Measurements from ENCODE around the gene TFF2. TPM values are rescaled to one million over a fixed set of nuclear protein-coding genes. Genes with fewer than 3 reads are reported as not detected.

Gene TFF2
- total and polyA plus RNA-seq, 2 donors from 2014 or later, result not detected

GRCh38 chr21:42384156-42384945, 33.6 kb upstream of the TFF2 start:
- no peaks in the 10 kb centered on the region for H3K27me3 ChIP-seq (ENCODE audit: control insufficient read depth, insufficient read depth, low read length)
- H3K9ac ChIP-seq (ENCODE audit: low read length in 3 of 3), result no peak overlapping the region
- TF ChIP-seq, protein P1, sequence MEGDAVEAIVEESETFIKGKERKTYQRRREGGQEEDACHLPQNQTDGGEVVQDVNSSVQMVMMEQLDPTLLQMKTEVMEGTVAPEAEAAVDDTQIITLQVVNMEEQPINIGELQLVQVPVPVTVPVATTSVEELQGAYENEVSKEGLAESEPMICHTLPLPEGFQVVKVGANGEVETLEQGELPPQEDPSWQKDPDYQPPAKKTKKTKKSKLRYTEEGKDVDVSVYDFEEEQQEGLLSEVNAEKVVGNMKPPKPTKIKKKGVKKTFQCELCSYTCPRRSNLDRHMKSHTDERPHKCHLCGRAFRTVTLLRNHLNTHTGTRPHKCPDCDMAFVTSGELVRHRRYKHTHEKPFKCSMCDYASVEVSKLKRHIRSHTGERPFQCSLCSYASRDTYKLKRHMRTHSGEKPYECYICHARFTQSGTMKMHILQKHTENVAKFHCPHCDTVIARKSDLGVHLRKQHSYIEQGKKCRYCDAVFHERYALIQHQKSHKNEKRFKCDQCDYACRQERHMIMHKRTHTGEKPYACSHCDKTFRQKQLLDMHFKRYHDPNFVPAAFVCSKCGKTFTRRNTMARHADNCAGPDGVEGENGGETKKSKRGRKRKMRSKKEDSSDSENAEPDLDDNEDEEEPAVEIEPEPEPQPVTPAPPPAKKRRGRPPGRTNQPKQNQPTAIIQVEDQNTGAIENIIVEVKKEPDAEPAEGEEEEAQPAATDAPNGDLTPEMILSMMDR (IDR thresholded peaks at IDR 0.05; ENCODE audit: borderline replicate concordance, extremely low read depth, insufficient read depth), result no peak
- H3K27ac ChIP-seq (ENCODE audit: low read depth in 2 of 2, low read length in 2 of 2), result no peak overlapping the region
- intact Hi-C loops (cut with DNase I), result no loop called here
- peaks cover 0 to 6% (median 0%) of the 10 kb centered on the region in 3 donors for H3K9me3 ChIP-seq (ENCODE audit: control insufficient read depth in 2 of 3, insufficient read depth in 1 of 3, low read length in 3 of 3)
- no peak overlapping the region for H3K4me3 ChIP-seq (ENCODE audit: low read length in 3 of 3)
- FAIRE-seq (no peak), DNase-seq (no peak)
- no peaks in the 10 kb centered on the region for H3K36me3 ChIP-seq (ENCODE audit: control insufficient read depth in 2 of 3, insufficient read depth in 3 of 3, low read length in 3 of 3)
- no peaks in the 10 kb centered on the region for H3K4me1 ChIP-seq (ENCODE audit: control insufficient read depth in 2 of 3, insufficient read depth in 2 of 3, low read depth in 1 of 3, low read length in 3 of 3)

GRCh38 chr21:42383331-42383730, 32.5 kb upstream of the TFF2 start:
- DNase-seq (peak in 1 of 5 donors; percentile 67), FAIRE-seq (no peak)
- intact Hi-C loops (cut with DNase I), result no loop called here
- Histone ChIP-seq H3K9me3 (ENCODE audit: control insufficient read depth in 2 of 3, insufficient read depth in 1 of 3, low read length in 3 of 3) (peaks cover 0 to 6% (median 0%) of the 10 kb centered on the region in 3 donors), H3K4me3 (ENCODE audit: low read length in 3 of 3) (no peak overlapping the region), H3K27me3 (ENCODE audit: control insufficient read depth, insufficient read depth, low read length) (no peaks in the 10 kb centered on the region), H3K36me3 (ENCODE audit: control insufficient read depth in 2 of 3, insufficient read depth in 3 of 3, low read length in 3 of 3) (no peaks in the 10 kb centered on the region), H3K9ac (ENCODE audit: low read length in 3 of 3) (no peak overlapping the region), H3K4me1 (ENCODE audit: control insufficient read depth in 2 of 3, insufficient read depth in 2 of 3, low read depth in 1 of 3, low read length in 3 of 3) (no peaks in the 10 kb centered on the region), H3K27ac (ENCODE audit: low read depth in 2 of 2, low read length in 2 of 2) (no peak overlapping the region)
- TF ChIP-seq, protein P1 (IDR thresholded peaks at IDR 0.05; ENCODE audit: borderline replicate concordance, extremely low read depth, insufficient read depth), result no peak

DNA sequence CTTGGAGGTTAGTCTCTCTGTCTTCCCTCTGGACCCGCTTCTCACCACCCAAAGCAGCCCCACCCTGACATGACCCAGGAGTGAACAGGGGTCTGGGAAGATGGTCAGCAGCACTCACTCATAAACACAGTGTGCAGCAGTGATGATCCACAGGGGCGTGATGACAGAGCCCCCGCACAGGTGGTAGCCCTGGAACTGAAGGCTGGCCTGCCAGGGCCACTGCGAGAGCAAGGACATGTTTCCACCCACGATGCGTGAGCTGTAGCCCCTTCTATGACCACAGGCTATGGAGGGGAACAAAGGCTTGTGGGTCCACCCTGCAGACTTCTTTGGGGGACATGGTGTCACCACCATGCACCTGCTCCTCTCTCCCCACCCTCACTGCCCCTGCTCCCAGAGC, 32.1 kb upstream of the TFF2 start:
- no peak for FAIRE-seq
- H3K9me3 ChIP-seq (ENCODE audit: control insufficient read depth in 2 of 3, insufficient read depth in 1 of 3, low read length in 3 of 3), result peaks cover 0 to 6% (median 0%) of the 10 kb centered on the region in 3 donors
- peak in 1 of 5 donors; percentile 42 for DNase-seq
- intact Hi-C loops (cut with DNase I), result no loop called here
- H3K27me3 ChIP-seq (ENCODE audit: control insufficient read depth, insufficient read depth, low read length), result no peaks in the 10 kb centered on the region
- H3K4me3 ChIP-seq (ENCODE audit: low read length in 3 of 3), result no peak overlapping the region
- no peaks in the 10 kb centered on the region for H3K4me1 ChIP-seq (ENCODE audit: control insufficient read depth in 2 of 3, insufficient read depth in 2 of 3, low read depth in 1 of 3, low read length in 3 of 3)
- TF ChIP-seq, protein P1 (IDR thresholded peaks at IDR 0.05; ENCODE audit: borderline replicate concordance, extremely low read depth, insufficient read depth), result no peak
- no peak overlapping the region for H3K27ac ChIP-seq (ENCODE audit: low read depth in 2 of 2, low read length in 2 of 2)
- no peaks in the 10 kb centered on the region for H3K36me3 ChIP-seq (ENCODE audit: control insufficient read depth in 2 of 3, insufficient read depth in 3 of 3, low read length in 3 of 3)
- H3K9ac ChIP-seq (ENCODE audit: low read length in 3 of 3), result no peak overlapping the region

Measured in kidney (tissue), 14 donors.